Embryonic facial prominence (tissue), 1 donor: Measurements from ENCODE around the gene CPLANE1.

ENCODE experiments used
- DNase-seq: peaks from one replicate; pipeline ENCODE4 v3.0.0-alpha.2; 2016; ENCODE audit errors: extremely low spot score

Gene CPLANE1

DNA sequence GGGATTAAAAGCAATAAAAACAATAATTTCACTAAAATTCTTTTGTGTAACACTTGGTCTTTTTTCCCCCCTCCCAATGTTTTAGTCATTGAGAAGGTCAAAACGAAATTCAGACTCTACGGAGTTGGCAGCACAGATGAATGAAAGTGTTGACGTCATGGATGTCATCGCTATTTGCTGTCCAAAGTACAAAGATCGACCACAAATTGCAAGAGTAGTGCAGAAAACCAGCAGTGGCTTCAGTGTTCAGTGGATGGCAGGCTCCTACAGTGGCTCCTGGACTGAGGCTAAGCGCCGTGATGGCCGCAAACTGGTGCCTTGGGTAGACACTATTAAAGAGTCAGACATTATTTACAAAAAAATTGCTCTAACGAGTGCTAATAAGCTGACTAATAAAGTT, 184.7 kb downstream of the CPLANE1 start:
- no peak for DNase-seq

DNA sequence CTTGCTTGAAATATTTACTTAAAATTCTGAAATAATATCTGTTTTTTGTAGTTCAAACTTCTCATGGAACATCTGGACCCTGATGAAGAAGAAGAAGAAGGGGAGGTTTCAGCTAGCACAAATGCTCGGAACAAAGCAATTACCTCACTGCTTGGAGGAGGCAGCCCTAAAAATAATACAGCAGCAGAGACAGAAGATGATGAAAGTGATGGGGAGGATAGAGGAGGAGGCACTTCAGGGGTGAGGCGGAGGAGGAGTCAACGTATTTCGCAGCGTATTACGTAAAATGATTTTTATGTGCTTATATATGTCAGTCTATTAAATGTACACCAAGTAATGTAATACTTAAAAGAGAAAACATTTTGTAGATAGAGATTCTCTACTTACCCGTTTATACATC, 185.4 kb downstream of the CPLANE1 start:
- DNase-seq, result no peak

GRCh38 chr5:37060030-37060429, 189.1 kb downstream of the CPLANE1 start:
- DNase-seq, result no peak

GRCh38 chr5:37056762-37057161, 192.4 kb downstream of the CPLANE1 start:
- DNase-seq, result no peak
